ENCODE results near the gene LRRC4.

LRRC4 gene

DNA sequence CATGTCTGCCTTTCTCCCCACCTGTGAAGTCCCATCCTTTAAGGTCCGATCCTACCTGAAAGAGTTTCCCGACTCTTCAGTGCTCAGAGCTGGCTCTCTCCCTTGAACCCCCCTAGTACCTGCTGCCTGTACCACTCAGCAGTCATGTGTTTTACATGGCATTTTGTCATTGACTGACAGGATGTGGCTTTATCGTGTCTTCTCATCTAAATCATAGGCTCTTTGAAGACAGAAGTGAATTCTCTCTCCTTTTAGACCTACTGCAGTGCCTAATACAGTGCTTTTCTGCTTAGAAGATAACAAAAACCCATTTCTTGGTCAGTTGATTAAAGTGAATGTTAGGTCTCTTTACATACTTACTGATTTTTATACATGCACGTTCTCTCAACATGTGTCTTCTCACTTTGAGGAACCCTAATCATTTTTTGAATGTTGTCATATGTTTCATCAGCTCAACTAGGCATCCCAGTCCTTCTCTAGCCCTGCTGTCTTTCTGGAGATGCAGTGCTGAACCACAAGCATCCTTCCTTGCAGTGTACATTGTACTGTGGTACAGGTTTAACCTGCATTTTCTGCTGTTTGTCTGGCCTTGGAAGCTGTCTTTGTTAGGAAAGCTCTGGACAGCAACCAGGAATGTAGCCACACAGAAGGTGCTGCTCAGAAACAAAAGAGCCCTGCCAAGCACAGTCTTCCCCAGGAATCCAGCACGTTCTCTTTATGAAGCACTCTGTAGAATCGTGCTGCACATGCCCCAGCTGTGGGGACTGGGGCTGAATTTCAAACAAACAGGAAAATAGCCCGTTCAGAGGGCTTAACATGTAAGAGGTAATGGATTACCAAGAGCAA, 28.1 kb upstream of the LRRC4 start:
- in situ Hi-C loops (cut with MboI; ENCODE audit: low sequenced_read_pairs) = no loop called here

- in situ Hi-C loops (cut with MboI; ENCODE audit: low sequenced_read_pairs) = no loop called here
Measured at GRCh38 chr7:128057909-128058308, 26.7 kb upstream of the LRRC4 start.

DNA sequence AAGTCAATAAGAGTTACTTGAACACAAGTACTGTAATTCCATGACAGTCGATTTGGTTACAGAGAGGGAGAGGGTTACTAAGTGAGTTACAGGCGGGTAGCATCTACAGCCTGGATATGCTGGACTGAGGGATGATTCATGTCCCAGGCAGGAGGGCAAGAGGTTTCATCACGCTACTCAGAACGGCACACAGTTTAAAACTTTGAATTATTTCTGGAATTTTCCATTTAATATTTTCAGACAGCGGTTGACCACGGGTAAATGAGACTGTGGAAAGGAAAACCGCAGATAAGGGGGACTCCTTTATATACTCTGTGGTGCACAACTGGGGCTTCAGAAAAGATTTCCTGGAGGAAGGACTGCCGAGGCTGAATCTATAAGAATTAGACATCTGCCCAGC, 25.7 kb upstream of the LRRC4 start:
- in situ Hi-C loops (cut with MboI; ENCODE audit: low sequenced_read_pairs) = no loop called here

- in situ Hi-C loops (cut with MboI; ENCODE audit: low sequenced_read_pairs) = no loop called here
Measured at GRCh38 chr7:128055637-128056036, 24.4 kb upstream of the LRRC4 start.

DNA sequence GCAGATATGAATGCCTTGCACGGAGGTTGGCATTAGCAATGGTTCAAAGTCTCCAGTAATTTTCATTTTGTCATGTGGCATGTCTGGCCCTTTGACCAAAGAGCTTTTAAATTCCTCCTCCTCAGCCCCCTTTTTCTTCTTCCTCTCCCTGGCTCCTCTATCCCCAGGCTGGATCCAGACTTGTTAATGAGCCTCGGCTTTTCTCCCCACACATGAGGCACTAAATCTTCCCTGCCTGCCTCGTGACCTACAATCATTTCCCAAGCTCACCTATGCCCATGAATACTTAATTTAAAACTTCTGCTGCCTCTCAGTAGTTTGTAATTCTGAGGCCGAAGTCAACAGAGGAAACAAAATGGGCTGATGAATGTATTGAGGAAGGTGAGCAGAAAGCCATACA, 23.3 kb upstream of the LRRC4 start:
- in situ Hi-C loops (cut with MboI; ENCODE audit: low sequenced_read_pairs) = no loop called here

GRCh38 chr7:128053991-128054390, 22.8 kb upstream of the LRRC4 start:
- in situ Hi-C loops (cut with MboI; ENCODE audit: low sequenced_read_pairs) = no loop called here

- in situ Hi-C loops (cut with MboI; ENCODE audit: low sequenced_read_pairs) = no loop called here
Measured at GRCh38 chr7:128053023-128053422, 21.8 kb upstream of the LRRC4 start.

DNA sequence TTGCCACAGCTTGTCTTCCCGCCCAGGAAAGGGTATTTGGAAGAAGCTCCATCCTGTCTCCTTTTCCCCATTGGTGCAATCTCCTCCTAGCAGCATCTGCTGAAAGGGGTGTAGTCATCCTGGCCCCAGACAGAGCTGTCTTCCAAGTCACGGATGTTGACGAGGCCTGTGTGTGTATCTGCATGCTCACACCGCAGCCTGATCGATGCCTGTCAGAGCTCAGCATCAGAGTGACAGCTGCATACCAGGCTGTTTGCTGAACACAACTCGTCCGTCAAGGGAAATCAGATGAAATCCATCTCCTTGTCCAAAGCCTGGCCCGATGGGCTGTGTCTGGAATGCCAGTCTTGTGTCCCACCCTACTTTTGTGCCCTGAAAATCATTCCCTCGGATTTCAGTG, 21.2 kb upstream of the LRRC4 start:
- in situ Hi-C loops (cut with MboI; ENCODE audit: low sequenced_read_pairs) = no loop called here

DNA sequence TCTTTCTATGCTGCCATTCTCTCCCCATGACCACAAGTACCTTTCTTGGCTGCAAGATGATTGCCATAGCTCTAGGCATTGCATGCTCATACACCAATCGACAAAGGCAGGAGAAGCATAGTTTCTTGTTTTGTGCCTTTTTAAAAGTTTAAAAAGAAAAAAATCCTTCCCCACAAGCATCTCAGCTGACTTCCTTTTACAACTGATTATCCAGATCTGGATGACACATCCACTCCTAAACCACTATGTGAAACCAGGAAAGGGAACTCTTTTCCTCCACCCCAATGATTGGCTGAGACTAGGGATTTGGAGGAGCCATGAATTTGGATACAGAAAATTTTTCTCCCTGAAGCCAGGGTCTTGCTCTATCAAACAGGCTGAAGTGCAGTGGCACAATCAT, 14.5 kb upstream of the LRRC4 start:
- in situ Hi-C loops (cut with MboI; ENCODE audit: low sequenced_read_pairs) = no loop called here

DNA sequence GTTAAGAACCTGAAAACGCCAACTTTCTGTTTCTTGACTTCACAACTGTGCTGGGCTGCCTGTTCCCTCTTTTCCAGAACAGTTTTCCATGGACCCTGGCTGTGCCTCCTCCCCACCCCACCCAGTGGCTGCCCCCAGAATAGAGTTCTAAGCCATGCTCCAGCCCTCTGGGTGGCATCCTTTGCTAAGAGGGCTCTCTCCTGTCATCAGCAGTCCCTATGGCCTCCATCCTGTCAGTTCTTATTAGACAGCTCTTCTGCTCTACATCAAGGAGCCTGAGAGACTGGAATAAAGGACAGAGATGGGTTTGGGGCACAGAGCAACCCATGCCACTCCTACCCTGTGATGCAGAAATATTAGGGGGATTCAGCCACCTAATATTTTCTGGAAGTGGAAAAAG, 13.9 kb upstream of the LRRC4 start:
- in situ Hi-C loops (cut with MboI; ENCODE audit: low sequenced_read_pairs) = no loop called here

DNA sequence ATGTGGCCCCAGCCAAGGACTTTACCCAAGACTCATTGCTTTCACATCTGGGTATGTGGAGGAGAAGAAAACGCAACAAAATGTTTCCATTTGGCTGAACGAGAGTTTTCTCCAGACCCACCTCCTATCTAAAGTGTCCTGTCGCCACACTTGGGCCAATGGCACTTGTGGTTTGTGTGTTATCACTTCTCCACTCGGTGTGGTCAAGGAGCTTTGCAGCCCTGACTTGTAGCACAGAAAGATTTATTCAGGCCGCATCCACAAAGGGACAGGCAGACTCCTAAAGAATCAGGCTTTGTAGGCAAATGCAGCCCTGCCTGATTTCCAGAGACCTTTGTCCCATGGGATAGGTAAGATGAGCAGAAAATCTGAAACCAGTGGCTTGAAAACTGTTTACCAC, 12.8 kb upstream of the LRRC4 start:
- in situ Hi-C loops (cut with MboI; ENCODE audit: low sequenced_read_pairs) = no loop called here

GRCh38 chr7:128042012-128042411, 10.8 kb upstream of the LRRC4 start:
- in situ Hi-C loops (cut with MboI; ENCODE audit: low sequenced_read_pairs) = no loop called here

GRCh38 chr7:128041203-128041602, 10.0 kb upstream of the LRRC4 start:
- in situ Hi-C loops (cut with MboI; ENCODE audit: low sequenced_read_pairs) = no loop called here

DNA sequence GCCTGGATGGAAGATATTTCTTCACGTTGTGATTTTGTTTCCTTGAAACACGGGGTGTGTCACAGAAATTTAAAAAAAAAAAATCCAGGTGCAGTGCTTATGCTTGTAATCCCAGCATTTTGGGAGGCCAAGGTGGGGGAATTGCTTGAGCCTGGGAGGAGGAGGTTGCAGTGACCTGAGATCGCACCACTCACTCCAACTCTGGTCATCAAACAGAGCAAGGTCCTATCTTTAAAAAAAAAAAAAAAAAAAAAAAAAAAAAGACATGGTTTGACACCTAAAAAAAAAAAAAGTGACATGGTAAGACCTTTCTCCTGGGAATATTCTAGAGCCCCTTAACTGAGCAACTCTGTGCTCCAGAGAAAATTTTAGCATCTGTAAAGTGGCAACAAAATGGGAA, 9.0 kb upstream of the LRRC4 start:
- in situ Hi-C loops (cut with MboI; ENCODE audit: low sequenced_read_pairs) = no loop called here

- in situ Hi-C loops (cut with MboI; ENCODE audit: low sequenced_read_pairs) = no loop called here
Measured at GRCh38 chr7:128039544-128039953, 8.3 kb upstream of the LRRC4 start.

DNA sequence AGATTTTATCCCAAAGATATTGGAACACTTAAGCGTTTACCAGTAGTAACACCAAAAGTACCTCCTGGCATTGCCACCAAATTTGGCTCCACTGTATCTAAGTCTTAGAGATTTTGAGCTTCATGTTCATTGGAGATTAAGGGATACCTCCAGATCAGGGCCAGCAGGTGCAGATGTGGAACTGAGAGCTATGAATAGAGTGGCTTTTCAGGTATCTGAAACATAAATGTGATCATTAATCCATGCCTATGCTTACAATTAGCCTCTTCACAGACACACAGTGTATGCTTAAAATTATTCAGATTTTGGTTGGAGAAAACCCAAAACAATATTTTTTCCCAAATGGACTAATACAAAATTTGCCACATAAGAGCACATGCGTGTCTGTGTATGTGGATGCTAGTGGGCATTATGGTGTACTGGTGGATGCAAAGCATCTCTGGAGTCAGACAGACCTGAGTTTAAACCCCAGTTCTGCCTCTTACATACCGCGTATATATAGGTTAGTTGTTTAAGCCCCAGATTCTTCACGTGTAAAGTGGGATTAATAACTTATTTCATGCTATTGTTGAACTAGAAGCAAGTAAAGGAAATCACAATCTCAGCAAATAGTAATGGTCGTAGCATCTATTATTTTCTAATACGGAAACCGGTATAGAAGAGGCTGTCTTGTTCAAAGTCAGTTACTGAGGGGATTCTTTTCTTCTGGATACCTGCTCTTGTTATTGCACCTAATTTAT, 6.8 kb upstream of the LRRC4 start:
- in situ Hi-C loops (cut with MboI; ENCODE audit: low sequenced_read_pairs) = no loop called here

GRCh38 chr7:128037081-128037480, 5.8 kb upstream of the LRRC4 start:
- in situ Hi-C loops (cut with MboI; ENCODE audit: low sequenced_read_pairs) = no loop called here

- in situ Hi-C loops (cut with MboI; ENCODE audit: low sequenced_read_pairs) = no loop called here
Measured at GRCh38 chr7:128036226-128036940, 5.1 kb upstream of the LRRC4 start.

- in situ Hi-C loops (cut with MboI; ENCODE audit: low sequenced_read_pairs) = no loop called here
Measured at GRCh38 chr7:128035712-128036111, 4.5 kb upstream of the LRRC4 start.

- in situ Hi-C loops (cut with MboI; ENCODE audit: low sequenced_read_pairs) = no loop called here
Measured at GRCh38 chr7:128034825-128035224, 3.6 kb upstream of the LRRC4 start.

GRCh38 chr7:128033246-128033645, 2.0 kb upstream of the LRRC4 start:
- in situ Hi-C loops (cut with MboI; ENCODE audit: low sequenced_read_pairs) = no loop called here

Data from HL-60/S4 (cell line).